HS-27A (cell line): Measurements from ENCODE around the gene BMPER.

Source experiments
- DNase-seq: peaks from one replicate; pipeline ENCODE4 v3.0.0-alpha.2; 2012; ENCODE audit warnings: low read depth, missing footprints

Gene BMPER

DNA sequence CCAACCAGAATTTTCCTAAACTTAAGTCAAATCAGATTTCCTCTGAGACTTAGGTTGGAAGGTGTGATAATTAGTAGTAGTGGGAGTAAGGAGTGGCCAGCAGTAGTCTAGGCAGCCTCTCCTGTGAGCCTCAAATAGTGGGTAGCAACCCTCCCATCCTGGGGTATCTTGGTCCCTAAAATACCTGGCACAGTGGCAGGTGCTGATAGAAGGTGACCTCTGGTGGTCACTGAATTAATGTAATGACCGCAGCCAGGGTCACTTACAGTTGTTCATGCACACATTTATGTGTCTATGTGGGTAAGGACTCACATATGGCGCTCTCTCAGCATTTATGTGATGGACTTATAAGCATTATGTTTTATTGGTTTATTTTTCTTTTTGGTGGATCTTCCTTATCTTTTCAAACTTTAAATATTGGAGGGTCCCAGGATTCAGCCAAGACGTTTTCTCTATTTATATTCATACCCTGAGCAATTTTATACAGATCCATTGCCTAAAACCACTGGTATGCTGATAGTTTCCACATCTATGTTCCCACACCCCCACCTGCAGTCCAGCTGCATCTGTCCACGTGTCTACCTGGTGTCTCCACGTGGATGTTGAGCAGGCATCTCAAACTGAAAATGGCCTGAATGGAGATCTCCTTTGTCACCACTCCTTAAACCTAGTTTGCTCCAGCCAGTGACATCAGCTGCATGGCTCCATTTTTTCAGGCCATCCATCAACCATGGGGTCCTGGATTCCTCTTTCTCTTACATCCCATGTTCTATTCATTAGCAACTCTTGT is 18.3 kb downstream of the BMPER start:
- DNase-seq: no peak

- no peak for DNase-seq
These were observed 21.2 kb downstream of the BMPER start for GRCh38 chr7:33926535-33926934.

DNA sequence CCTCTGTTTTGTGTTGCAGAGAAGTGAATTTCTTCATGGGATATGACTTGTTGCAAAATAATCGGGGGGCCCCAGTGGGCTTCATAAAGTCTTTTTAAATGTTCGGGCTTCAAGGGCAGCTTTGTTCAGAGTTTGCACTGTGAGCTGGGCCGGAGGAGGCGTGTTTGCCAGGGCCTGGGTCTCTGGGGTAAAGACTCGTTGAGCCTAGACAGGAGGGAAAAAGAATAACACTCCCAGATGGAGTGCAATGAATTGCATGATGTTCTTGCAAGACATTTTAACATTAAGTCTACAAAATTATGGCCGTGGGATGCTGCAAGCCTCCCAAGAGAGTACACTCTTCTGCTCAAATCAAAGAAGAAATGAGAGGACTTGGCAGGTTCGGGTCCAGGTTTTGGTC is 23.6 kb downstream of the BMPER start:
- no peak for DNase-seq

GRCh38 chr7:33932221-33932620 is 26.9 kb downstream of the BMPER start:
- DNase-seq: no peak

- peak; percentile 77 for DNase-seq
These were observed 27.6 kb downstream of the BMPER start for GRCh38 chr7:33932832-33933468.

DNA sequence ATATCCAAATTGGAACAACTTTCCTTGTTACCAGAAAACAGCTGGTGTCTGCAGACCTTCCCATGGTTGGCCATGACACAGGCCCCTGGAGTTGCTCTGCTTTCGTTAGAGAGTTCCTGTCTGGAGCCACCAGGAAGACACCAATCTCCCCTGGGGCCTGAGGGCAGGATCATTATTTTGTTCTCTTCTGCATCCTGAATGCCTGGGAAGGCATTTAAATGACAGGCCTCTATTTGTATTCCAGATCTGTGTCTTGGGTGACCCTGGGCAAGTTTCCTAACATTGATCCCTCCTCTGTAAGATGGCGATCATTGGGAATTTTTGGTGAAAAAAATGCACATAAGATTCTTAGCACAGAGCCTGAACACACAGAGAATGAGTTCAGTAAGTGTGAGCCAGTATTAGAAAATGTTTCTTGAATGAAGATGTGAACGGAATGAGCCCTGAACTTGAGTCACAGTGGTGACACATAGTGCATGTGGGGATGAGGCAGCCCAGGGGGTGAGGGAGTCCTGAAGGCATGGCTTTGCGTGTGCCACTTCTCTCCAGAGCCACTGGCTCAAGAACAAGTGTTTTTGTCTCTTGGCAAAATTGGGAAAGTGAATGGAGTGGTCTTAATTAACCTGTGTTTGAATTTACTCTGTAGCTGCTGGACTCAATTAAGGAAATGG is 28.4 kb downstream of the BMPER start:
- DNase-seq: peak; percentile 71

DNA sequence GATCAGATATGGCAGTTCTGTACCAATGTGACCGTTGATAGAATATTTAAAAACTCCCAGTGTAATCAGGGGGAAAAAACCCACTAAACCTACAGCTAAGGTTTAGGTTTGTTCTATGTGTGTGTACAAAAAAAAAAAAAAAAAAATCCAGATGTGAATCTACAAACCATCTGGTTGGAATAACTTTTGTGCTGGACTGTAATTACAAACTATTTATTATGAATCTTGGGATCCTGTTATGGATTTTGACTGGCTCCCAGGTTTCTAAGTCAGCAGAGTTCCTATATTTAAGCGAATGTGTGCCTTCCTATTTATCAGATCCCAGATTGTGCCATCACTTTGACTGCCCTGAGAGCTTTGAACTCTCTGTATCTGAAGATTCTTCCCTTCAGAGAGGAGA is 29.1 kb downstream of the BMPER start:
- no peak for DNase-seq

DNA sequence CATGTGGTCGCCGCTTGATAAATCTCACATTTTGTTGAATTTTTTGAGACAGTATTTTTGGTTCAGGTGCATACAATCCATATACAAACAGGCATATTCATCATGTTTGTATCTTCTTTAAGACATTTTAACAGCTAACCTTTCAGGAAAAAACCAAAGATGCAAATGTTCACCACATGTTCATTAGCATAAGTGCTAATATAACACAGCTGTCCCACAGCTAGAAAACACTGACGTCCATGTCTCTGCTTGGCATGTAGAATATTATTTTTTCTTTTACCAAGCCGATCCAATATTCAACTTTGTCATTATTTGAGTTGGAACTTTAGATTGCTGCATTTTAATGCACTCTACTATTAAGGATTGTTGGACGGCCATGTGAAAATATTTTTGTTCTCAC is 31.2 kb downstream of the BMPER start:
- DNase-seq: no peak

GRCh38 chr7:33937871-33938270 is 32.5 kb downstream of the BMPER start:
- no peak for DNase-seq

- no peak for DNase-seq
These were observed 33.8 kb downstream of the BMPER start for GRCh38 chr7:33939121-33939520.

- no peak for DNase-seq
These were observed 35.2 kb downstream of the BMPER start for GRCh38 chr7:33940503-33940902.

- no peak for DNase-seq
These were observed 36.1 kb downstream of the BMPER start for GRCh38 chr7:33941418-33941817.

DNA sequence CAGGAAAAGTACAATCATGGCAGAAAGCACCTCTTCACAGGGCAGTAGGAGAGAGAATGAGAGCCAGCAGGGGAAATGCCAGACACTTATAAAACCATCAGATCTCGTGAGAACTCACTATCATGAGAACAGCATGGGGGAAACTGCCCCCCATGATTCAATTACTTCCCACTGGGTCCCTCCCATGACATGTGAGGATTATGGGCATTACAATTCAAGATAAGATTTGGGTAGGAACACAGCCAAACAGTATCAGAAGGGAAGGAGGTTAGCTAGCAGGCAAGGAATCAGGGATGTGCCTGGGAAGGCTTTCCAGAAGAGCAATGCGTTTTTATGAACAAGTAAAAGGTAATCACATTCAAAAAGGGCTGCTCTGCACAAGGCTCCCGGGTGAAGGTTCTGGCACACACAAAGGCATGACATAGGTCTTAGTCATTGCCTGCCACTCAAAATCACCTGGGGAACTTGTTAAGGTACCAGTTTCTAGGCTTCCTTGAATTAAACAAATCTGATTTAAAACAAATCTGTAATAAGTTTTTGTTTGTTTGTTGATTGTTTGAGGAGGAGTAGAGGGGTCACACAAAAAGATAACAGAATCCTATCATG is 40.9 kb downstream of the BMPER start:
- DNase-seq: no peak

- no peak for DNase-seq
These were observed 44.8 kb downstream of the BMPER start for GRCh38 chr7:33950047-33950714.

DNA sequence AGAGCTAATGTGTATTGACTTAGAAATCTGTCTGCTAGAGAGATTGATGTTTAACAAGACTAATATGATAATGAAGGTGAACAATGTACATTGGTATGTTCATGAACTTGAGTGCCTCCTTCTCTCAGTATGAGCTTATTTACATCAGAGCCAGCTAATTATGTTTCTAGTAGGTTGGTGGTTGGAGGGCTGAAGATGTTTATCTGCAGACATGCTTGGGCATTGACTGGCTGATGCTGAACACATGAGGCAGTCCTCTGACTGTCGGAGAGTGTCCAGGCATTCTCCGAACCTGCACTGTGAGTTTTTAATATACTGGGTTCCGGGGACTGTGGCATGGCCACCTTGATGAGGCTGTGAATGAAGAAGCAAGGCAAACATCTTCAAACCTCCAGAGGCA is 47.5 kb downstream of the BMPER start:
- no peak for DNase-seq

DNA sequence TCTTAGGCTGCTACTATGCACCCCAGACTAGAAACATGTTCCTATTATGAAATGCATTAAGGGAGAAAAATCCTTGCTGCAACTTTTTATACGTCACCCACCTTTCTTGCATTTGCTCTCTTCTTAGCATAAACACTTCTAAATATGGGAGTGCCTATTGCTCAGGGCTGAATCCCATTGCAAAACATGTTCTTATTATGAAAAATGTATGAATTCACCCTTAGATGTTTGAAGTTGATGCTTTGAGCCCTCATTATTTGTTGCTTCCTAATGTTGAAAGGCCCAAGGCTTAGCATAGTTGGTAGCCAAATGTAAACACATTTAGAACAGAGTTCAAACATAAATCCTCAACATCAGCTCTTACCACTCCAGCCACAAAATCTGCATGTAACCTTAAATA is 52.8 kb downstream of the BMPER start:
- no peak for DNase-seq

- no peak for DNase-seq
These were observed 54.3 kb downstream of the BMPER start for GRCh38 chr7:33959676-33960075.

DNA sequence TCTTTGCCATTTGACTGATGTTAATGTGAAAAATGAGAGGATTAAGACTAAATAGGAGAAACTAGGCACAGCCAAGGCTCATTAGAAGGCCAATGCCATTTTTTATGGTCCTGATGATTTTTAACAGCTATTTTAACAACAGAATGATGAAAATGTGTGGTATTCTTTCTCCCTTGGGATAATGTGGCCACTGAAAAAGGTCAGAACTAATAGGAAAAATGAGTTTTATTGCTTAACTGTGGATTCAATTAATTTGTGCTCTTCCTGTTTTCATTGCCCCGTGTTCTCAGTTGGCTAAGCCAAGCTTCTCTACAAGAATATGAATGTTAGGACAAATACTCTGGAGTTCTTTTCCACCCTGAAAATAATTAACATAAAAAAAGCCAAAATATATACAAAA is 56.6 kb downstream of the BMPER start:
- no peak for DNase-seq

DNA sequence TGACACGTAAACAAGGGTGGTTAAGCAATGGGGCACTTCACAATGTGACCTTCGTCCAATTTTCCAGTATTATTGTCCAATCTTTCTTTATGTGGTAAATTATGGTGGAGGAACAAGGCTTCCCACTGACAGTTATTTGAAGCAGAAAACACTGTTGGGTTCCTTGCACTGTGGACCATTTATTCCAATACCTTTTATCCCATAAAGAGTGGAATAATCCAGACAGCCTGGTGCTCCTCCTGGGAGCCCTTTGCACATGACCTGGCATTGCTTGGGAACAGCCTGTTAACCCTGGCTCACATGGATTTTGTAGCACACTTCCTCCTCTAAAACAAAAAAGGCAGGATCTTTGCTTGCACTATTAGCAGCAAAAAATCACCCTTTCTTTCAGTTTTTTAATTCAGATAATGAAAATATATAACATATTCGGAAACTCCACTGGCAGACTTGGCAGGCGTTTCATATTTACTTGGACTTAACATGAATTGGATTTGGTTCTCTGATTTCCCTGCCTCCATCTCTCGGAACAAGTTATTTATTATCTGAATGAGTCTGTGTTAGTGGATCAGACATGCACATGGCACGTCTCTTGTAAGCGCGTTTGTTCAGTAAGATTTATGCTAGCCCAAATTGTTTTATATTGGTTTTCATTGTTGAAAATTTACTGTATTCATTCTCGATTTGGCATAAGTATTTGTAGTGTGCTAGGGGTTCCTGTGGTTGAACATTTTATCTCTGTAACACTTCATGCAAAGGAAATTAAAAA is 59.3 kb downstream of the BMPER start:
- no peak for DNase-seq

GRCh38 chr7:33965183-33965744 is 59.9 kb downstream of the BMPER start:
- DNase-seq: no peak

DNA sequence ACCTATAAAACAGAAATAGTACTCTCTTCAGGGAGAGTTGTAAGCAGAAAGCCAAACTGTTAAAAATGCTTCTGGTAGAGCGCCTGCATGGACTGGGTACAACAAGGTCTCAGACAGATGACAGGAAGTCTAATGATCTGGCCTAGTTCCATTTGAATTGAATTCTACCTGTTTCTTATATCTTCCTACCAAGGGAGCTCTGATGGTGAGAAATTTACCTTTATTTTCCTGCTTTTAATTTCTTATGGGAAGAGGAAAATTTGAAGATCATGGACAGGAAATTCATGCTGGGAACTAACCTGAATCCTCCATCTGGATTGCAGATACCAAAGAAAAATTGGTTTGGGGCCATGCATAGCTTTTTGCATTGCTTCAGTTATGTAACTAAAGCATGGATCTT is 63.3 kb downstream of the BMPER start:
- no peak for DNase-seq
